Neural cell (in vitro differentiated cells): ENCODE data around the gene CBFA2T3.

Experiments
- EP300 ChIP-seq: fragments of 450-650 bp; conservative IDR thresholded peaks from 2 replicates; pipeline ENCODE4 v1.6.1; 2014; ENCODE audit warnings: antibody characterized with exemption, mild to moderate bottlenecking, moderate library complexity; ENCODE audit not compliant: poor library complexity, severe bottlenecking
- SMC3 ChIP-seq: fragments of 450-650 bp; conservative IDR thresholded peaks from 2 replicates; pipeline ENCODE4 v1.6.1; 2014; ENCODE audit warnings: antibody characterized with exemption, mild to moderate bottlenecking, moderate library complexity; ENCODE audit not compliant: poor library complexity
- TF ChIP-seq, protein P1 (sequence below): fragments of 450-650 bp; IDR thresholded peaks from 2 replicates; pipeline ENCODE4 v1.5.1; 2014; ENCODE audit warnings: antibody characterized with exemption, mild to moderate bottlenecking, moderate library complexity; ENCODE audit not compliant: poor library complexity, severe bottlenecking

DNA sequence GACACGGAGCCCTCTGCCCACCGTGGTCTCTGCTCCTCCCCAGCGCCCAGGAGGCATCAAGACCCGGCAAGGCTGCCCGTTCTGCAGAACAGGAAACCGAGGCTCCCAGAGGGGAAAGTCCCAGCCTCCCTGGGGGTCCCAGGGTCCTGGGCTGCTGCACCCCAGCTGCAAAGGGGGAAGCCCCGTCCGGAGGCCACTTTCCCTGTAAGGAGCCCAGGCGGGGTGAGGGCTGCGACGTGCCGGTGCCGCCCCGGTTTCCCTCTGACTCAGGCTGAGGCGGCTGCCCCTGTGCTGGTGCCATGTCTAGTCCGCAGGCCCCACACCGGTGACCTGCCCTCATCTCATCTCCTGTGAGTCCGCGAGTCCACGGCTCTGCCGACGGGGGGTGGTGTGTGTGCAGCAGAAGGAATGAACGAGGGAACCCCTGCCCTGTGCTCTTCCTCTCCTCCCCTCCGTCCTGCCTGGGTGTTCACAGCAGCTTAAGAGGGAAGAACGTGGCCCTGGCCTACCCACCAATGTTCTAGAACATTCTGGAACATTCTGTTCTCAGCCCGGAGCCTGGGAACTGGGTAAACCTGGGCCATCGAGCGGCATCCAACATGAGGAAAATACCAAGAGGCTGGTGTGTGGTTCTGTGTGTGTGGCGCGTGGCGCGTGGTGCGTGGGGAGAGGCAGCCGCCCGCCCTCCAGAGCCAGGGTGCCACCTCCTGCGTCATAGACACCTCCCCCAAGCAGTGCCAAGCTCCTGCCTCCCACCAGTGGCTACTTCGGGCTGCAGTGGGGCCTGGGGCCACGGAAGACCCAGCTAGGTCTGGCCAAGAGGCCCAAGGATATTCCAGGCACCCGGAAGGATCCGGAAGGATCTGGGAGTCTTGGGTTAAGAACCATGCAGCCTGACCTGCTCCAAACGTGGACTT is 7.0 kb upstream of the CBFA2T3 start:
- TF ChIP-seq SMC3 (no peak), EP300 (no peak)
- TF ChIP-seq, protein P1, sequence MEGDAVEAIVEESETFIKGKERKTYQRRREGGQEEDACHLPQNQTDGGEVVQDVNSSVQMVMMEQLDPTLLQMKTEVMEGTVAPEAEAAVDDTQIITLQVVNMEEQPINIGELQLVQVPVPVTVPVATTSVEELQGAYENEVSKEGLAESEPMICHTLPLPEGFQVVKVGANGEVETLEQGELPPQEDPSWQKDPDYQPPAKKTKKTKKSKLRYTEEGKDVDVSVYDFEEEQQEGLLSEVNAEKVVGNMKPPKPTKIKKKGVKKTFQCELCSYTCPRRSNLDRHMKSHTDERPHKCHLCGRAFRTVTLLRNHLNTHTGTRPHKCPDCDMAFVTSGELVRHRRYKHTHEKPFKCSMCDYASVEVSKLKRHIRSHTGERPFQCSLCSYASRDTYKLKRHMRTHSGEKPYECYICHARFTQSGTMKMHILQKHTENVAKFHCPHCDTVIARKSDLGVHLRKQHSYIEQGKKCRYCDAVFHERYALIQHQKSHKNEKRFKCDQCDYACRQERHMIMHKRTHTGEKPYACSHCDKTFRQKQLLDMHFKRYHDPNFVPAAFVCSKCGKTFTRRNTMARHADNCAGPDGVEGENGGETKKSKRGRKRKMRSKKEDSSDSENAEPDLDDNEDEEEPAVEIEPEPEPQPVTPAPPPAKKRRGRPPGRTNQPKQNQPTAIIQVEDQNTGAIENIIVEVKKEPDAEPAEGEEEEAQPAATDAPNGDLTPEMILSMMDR: no peak
